ENCODE results near the gene POU2F1. TPM values are rescaled to one million over a fixed set of nuclear protein-coding genes. Genes with fewer than 3 reads are reported as not detected.
"Not testable (repeated sequence)": the region's sequence is repeated elsewhere in the genome, so short reads cannot be mapped to it uniquely, and the experiment has no call there.

POU2F1 gene
- total and polyA plus RNA-seq, 7 experiments from 2014 or later = 9.1 to 36.6 (median 22.8) TPM

DNA sequence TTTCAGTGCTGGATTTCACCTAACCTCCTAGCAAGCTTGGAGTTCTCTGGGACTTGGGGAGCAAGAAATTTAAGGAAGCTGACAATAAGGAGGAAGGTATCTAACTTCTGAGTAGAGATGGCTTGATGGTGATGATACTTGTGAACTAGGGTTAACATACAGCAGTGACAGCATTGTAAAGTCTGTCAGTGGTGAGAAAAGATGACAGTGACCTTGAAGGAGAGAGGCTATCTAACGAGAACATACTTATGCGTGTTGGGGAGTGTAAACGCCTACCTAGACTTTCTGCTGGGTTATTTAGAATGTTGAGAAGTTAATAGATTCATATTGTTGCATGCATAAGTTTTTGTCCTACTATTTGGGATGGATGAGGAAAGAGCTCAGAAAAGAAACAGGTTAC is 16.3 kb downstream of the POU2F1 start:
- no peaks in the 10 kb centered on the region for H3K27me3 ChIP-seq (ENCODE audit: control insufficient read depth in 2 of 2, insufficient read depth in 2 of 2, low read length in 2 of 2)
- DNase-seq (no peak), ATAC-seq (no peak)
- H3K36me3 ChIP-seq (ENCODE audit: control insufficient read depth in 2 of 3, insufficient read depth in 3 of 3, low read length in 3 of 3) = no peaks in the 10 kb centered on the region
- peaks cover 6 to 14% of the 10 kb centered on the region in 2 donors for H3K4me1 ChIP-seq (ENCODE audit: control insufficient read depth in 2 of 2, insufficient read depth in 2 of 2, low read length in 2 of 2)
- H3K27ac ChIP-seq (ENCODE audit: low read depth, low read length) = no peak overlapping the region
- H3K27ac Mint-ChIP-seq = no peak overlapping the region
- ChIA-PET POLR2A (interaction anchor here (0.6 to 1.1 kb wide), 2 partner anchors 13 to 317 kb away, joined by 3 read pairs; partner anchors contain the start of gene CREG1), CTCF (interaction anchor here (0.5 to 1.2 kb wide), 2 partner anchors 30 to 32 kb away, joined by 3 read pairs; no protein-coding TSS in a partner anchor)
- no peaks in the 10 kb centered on the region for H3K9me3 Mint-ChIP-seq
- H3K4me1 Mint-ChIP-seq = peaks cover 10 to 62% (median 49%) of the 10 kb centered on the region in 7 donors
- H3K4me3 Mint-ChIP-seq = no peak overlapping the region
- H3K27me3 Mint-ChIP-seq = no peaks in the 10 kb centered on the region
- intact Hi-C loops (cut with micrococcal nuclease) = no loop called here
- H3K4me3 ChIP-seq (ENCODE audit: low read length) = no peak overlapping the region
- peaks cover 0 to 6% (median 0%) of the 10 kb centered on the region in 5 donors for H3K36me3 Mint-ChIP-seq
- no peaks in the 10 kb centered on the region for H3K9me3 ChIP-seq (ENCODE audit: control insufficient read depth in 2 of 3, low read length in 3 of 3)

DNA sequence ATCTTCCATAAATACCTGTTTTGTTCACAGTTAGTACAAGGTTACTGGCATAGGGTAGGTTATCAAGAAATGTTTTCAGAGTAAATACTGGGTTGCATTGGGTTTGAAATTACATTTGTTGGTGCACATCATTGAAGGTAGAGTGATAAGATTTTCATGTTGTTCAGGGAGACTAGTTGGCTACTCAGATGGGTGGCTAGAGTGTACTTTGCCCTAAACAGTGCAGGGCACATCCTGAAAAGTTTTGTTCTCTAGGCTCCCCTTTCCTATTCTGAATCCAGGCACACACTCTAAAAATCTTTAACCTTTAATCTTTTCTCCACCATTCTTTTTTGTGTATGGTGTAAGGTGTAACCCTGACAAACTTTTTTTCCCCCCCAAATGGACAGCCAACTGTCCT is 18.0 kb downstream of the POU2F1 start:
- no peak overlapping the region for H3K4me3 Mint-ChIP-seq
- intact Hi-C loops (cut with micrococcal nuclease) = no loop called here
- POLR2A ChIA-PET = no interaction called here
- CTCF ChIA-PET = no interaction called here
- peaks cover 0 to 2% (median under 1%) of the 10 kb centered on the region in 11 donors for H3K9me3 Mint-ChIP-seq
- no peak for ATAC-seq
- H3K36me3 Mint-ChIP-seq = peaks cover under 1 to 11% (median 2%) of the 10 kb centered on the region in 5 donors
- Histone ChIP-seq H3K27ac (ENCODE audit: low read depth, low read length) (no peak overlapping the region), H3K9me3 (ENCODE audit: control insufficient read depth in 2 of 3, low read length in 3 of 3) (no peaks in the 10 kb centered on the region), H3K4me3 (ENCODE audit: low read length) (no peak overlapping the region), H3K36me3 (ENCODE audit: control insufficient read depth in 2 of 3, insufficient read depth in 3 of 3, low read length in 3 of 3) (peaks cover 0 to 1% (median 0%) of the 10 kb centered on the region in 3 experiments), H3K27me3 (ENCODE audit: control insufficient read depth in 2 of 2, insufficient read depth in 2 of 2, low read length in 2 of 2) (no peaks in the 10 kb centered on the region), H3K4me1 (ENCODE audit: control insufficient read depth in 2 of 2, insufficient read depth in 2 of 2, low read length in 2 of 2) (peaks cover 6 to 14% of the 10 kb centered on the region in 2 donors)
- H3K27me3 Mint-ChIP-seq = no peaks in the 10 kb centered on the region
- peaks cover 12 to 65% (median 49%) of the 10 kb centered on the region in 7 donors for H3K4me1 Mint-ChIP-seq
- H3K27ac Mint-ChIP-seq = no peak overlapping the region
- DNase-seq = no peak

DNA sequence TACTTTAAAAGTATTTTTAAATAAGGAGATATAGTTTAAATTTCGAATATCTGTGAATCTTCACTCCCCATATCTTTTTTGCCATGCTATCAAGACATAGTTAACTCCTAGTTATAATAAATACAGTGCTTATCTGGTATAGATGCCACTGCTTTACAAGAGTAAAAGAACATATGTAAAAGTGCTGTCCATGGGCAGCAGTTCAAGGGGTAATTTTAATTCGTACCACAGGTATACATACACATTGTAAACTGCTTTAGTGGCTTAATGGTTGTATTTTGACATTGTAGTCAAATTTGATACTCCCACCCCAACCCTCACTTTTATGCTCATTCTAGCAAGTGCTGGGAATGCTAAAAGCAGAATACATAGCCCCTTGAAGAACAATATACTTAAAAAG is 18.6 kb downstream of the POU2F1 start:
- H3K27me3 Mint-ChIP-seq = no peaks in the 10 kb centered on the region
- no peak for ATAC-seq
- intact Hi-C loops (cut with micrococcal nuclease) = no loop called here

DNA sequence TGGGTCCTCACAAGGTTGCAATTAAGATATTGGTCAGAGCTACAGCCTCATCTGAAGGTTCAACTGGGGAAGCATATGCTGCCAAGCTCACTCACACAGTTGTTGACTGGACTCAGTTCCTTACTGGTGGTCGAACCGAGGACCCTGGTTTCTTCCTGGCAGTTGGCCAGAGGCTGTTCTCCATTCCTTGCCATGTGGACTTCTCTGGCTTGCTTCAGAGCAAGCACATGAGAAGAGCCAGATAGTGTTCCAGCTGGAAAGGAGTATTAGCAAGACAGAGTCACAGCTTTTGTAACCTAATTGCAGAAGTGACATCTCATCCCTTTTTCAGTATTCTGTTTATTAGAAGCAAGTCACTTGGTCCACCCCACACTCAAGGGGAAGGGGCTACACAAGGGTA is 23.6 kb downstream of the POU2F1 start:
- Mint-ChIP-seq H3K4me3 (no peak overlapping the region), H3K27me3 (no peaks in the 10 kb centered on the region), H3K27ac (no peak overlapping the region), H3K36me3 (peaks cover 8 to 18% (median 16%) of the 10 kb centered on the region in 5 donors), H3K9me3 (peaks cover 0 to 5% (median 4%) of the 10 kb centered on the region in 11 donors), H3K4me1 (peaks cover 15 to 49% (median 27%) of the 10 kb centered on the region in 7 donors)
- Histone ChIP-seq H3K36me3 (ENCODE audit: control insufficient read depth in 2 of 3, insufficient read depth in 3 of 3, low read length in 3 of 3) (peaks cover 0 to 5% (median 0%) of the 10 kb centered on the region in 3 experiments), H3K4me3 (ENCODE audit: low read length) (no peak overlapping the region), H3K9me3 (ENCODE audit: control insufficient read depth in 2 of 3, low read length in 3 of 3) (peaks cover 0 to 6% (median 0%) of the 10 kb centered on the region in 3 experiments), H3K4me1 (ENCODE audit: control insufficient read depth in 2 of 2, insufficient read depth in 2 of 2, low read length in 2 of 2) (peaks cover 0 to 6% of the 10 kb centered on the region in 2 donors), H3K27ac (ENCODE audit: low read depth, low read length) (no peak overlapping the region), H3K27me3 (ENCODE audit: control insufficient read depth in 2 of 2, insufficient read depth in 2 of 2, low read length in 2 of 2) (no peaks in the 10 kb centered on the region)
- intact Hi-C loops (cut with micrococcal nuclease) = no loop called here
- ATAC-seq (no peak), DNase-seq (no peak)
- CTCF ChIA-PET = no interaction called here
- POLR2A ChIA-PET = no interaction called here

More for the DNA sequence above, 18.6 kb downstream of the POU2F1 start:
- no peak overlapping the region for H3K27ac ChIP-seq (ENCODE audit: low read depth, low read length)
- H3K4me3 ChIP-seq (ENCODE audit: low read length) = no peak overlapping the region
- Mint-ChIP-seq H3K4me3 (no peak overlapping the region), H3K27ac (no peak overlapping the region), H3K4me1 (peaks cover 12 to 65% (median 43%) of the 10 kb centered on the region in 7 donors), H3K36me3 (peaks cover 5 to 16% (median 7%) of the 10 kb centered on the region in 5 donors), H3K9me3 (peaks cover 0 to 5% (median 4%) of the 10 kb centered on the region in 11 donors)
- peaks cover 0 to 5% (median 0%) of the 10 kb centered on the region in 3 experiments for H3K9me3 ChIP-seq (ENCODE audit: control insufficient read depth in 2 of 3, low read length in 3 of 3)
- H3K36me3 ChIP-seq (ENCODE audit: control insufficient read depth in 2 of 3, insufficient read depth in 3 of 3, low read length in 3 of 3) = peaks cover 0 to 5% (median 0%) of the 10 kb centered on the region in 3 experiments
- peaks cover 6 to 13% of the 10 kb centered on the region in 2 donors for H3K4me1 ChIP-seq (ENCODE audit: control insufficient read depth in 2 of 2, insufficient read depth in 2 of 2, low read length in 2 of 2)
- CTCF ChIA-PET = no interaction called here
- no peaks in the 10 kb centered on the region for H3K27me3 ChIP-seq (ENCODE audit: control insufficient read depth in 2 of 2, insufficient read depth in 2 of 2, low read length in 2 of 2)
- POLR2A ChIA-PET = interaction anchor here (0.7 kb wide), 1 partner anchor 345 kb away, joined by 3 read pairs; no protein-coding TSS in a partner anchor
- no peak for DNase-seq

DNA sequence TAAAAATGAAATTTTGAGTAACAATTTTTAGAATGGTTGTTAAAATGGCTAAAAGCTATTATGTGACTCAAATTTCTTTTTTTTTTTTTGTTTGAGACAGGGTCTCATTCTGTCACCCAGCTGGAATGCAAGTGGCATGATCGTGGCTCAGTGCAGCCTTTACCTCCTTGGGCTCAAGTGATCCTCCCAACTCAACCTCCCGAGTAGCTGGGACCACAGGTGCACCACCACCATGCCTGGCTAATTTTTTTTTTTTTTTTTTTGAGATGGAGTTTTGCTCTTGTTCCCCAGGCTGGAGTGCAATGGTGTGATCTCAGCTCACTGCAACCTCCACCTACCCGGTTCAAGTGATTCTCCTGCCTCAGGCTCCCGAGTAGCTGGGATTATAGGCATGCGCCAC is 24.5 kb downstream of the POU2F1 start:
- CTCF ChIA-PET; H3K27me3 ChIP-seq (ENCODE audit: control insufficient read depth in 2 of 2, insufficient read depth in 2 of 2, low read length in 2 of 2); H3K4me3 Mint-ChIP-seq; ATAC-seq; H3K9me3 ChIP-seq (ENCODE audit: control insufficient read depth in 2 of 3, low read length in 3 of 3); H3K36me3 ChIP-seq (ENCODE audit: control insufficient read depth in 2 of 3, insufficient read depth in 3 of 3, low read length in 3 of 3); H3K27ac Mint-ChIP-seq; intact Hi-C loops (cut with micrococcal nuclease); H3K4me1 ChIP-seq (ENCODE audit: control insufficient read depth in 2 of 2, insufficient read depth in 2 of 2, low read length in 2 of 2); H3K4me3 ChIP-seq (ENCODE audit: low read length); DNase-seq; H3K9me3 Mint-ChIP-seq; H3K27me3 Mint-ChIP-seq; H3K27ac ChIP-seq (ENCODE audit: low read depth, low read length): not testable (repeated sequence)
- POLR2A ChIA-PET = interaction anchor here (0.7 kb wide), 1 partner anchor 373 kb away, joined by 4 read pairs; no protein-coding TSS in a partner anchor
- Mint-ChIP-seq H3K36me3 (peaks cover 8 to 20% (median 16%) of the 10 kb centered on the region in 5 donors), H3K4me1 (peaks cover 22 to 52% (median 32%) of the 10 kb centered on the region in 7 donors)

DNA sequence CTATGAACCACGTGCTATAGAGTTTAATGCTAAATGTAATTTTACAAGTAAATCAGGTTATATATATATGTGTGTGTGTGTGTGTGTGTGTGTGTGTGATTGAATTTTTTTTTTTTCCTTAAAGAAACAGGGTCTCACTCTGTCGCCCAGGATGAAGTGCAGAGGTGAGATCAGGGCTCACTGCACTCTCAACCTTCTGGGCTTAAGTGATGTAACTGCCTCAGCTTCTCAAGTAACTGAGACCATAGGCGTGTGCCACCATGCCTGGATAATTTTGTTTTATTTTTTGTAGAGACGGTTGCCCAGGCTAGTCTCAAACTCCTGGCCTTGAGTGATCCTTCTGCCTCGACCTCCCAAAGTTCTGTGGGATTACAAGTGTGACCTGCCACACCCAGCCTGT is 26.3 kb downstream of the POU2F1 start:
- ChIA-PET POLR2A (interaction anchor here (0.6 kb wide), 1 partner anchor 17 kb away, joined by 3 read pairs; no protein-coding TSS in a partner anchor), CTCF (interaction anchor here (0.7 kb wide), 1 partner anchor 286 kb away, joined by 3 read pairs; no protein-coding TSS in a partner anchor)
- Mint-ChIP-seq H3K4me1 (peaks cover 19 to 44% (median 30%) of the 10 kb centered on the region in 7 donors), H3K36me3 (peaks cover 8 to 20% (median 16%) of the 10 kb centered on the region in 5 donors), H3K4me3 (no peak overlapping the region), H3K27me3 (no peaks in the 10 kb centered on the region), H3K9me3 (peaks cover 0 to 5% (median 4%) of the 10 kb centered on the region in 11 donors), H3K27ac (no peak overlapping the region)
- H3K27ac ChIP-seq (ENCODE audit: low read depth, low read length) = no peak overlapping the region
- peaks cover 0 to 5% (median 0%) of the 10 kb centered on the region in 3 experiments for H3K36me3 ChIP-seq (ENCODE audit: control insufficient read depth in 2 of 3, insufficient read depth in 3 of 3, low read length in 3 of 3)
- peaks cover 0 to 6% (median 0%) of the 10 kb centered on the region in 3 experiments for H3K9me3 ChIP-seq (ENCODE audit: control insufficient read depth in 2 of 3, low read length in 3 of 3)
- intact Hi-C loops (cut with micrococcal nuclease) = no loop called here
- H3K27me3 ChIP-seq (ENCODE audit: control insufficient read depth in 2 of 2, insufficient read depth in 2 of 2, low read length in 2 of 2) = no peaks in the 10 kb centered on the region
- DNase-seq = no peak
- H3K4me3 ChIP-seq (ENCODE audit: low read length) = no peak overlapping the region
- ATAC-seq = no peak
- peaks cover 0 to 6% of the 10 kb centered on the region in 2 donors for H3K4me1 ChIP-seq (ENCODE audit: control insufficient read depth in 2 of 2, insufficient read depth in 2 of 2, low read length in 2 of 2)

Measured in naive thymus-derived CD4-positive, alpha-beta T cell (primary cell).